Kidney (tissue), 14 donors: ENCODE results near the gene HDAC11. TPM values are rescaled to one million over a fixed set of nuclear protein-coding genes. Genes with fewer than 3 reads are reported as not detected.

ENCODE experiments used
- DNase-seq, 5 donors: peaks; one replicate each; pipeline ENCODE4 v3.0.0-alpha.2; 2013 to 2020
- FAIRE-seq: peaks from 2 replicates; lab custom pipeline; 2012; peaks lifted over from hg19 to GRCh38; lab: Jason Lieb, UNC
- H3K27ac ChIP-seq, 2 donors: one replicate each; pipeline ENCODE4 v1.7.0; 2013; ENCODE audit warnings: low read depth in 2 of 2, low read length in 2 of 2, inconsistent platforms in 1 of 2
- H3K27me3 ChIP-seq: one replicate; pipeline ENCODE4 v1.7.1; 2013; ENCODE audit warnings: low read length, inconsistent platforms; ENCODE audit not compliant: control insufficient read depth, insufficient read depth
- H3K36me3 ChIP-seq, 3 donors: one replicate each; pipeline versions ENCODE4 v1.7.0 to v1.7.1; 2013; ENCODE audit warnings: low read length in 3 of 3, control low read depth in 1 of 3, inconsistent platforms in 1 of 3; ENCODE audit not compliant: insufficient read depth in 3 of 3, control insufficient read depth in 2 of 3
- H3K4me1 ChIP-seq, 3 donors: one replicate each; pipeline versions ENCODE4 v1.7.0 to v1.7.1; 2013; ENCODE audit warnings: low read length in 3 of 3, inconsistent platforms in 1 of 3, low read depth in 1 of 3; ENCODE audit not compliant: control insufficient read depth in 2 of 3, insufficient read depth in 2 of 3
- H3K4me3 ChIP-seq, 3 donors: one replicate each; pipeline versions ENCODE4 v1.7.0 to v1.8.1; 2013; ENCODE audit warnings: low read length in 3 of 3, control low read depth in 1 of 3, inconsistent platforms in 1 of 3
- H3K9ac ChIP-seq, 3 donors: one replicate each; pipeline versions ENCODE4 v1.7.0 to v1.7.1; 2013; ENCODE audit warnings: low read length in 3 of 3, control low read depth in 1 of 3, inconsistent platforms in 1 of 3
- H3K9me3 ChIP-seq, 3 donors: one replicate each; pipeline versions ENCODE4 v1.7.0 to v1.7.1; 2013; ENCODE audit warnings: low read length in 3 of 3, control low read depth in 1 of 3, inconsistent platforms in 1 of 3; ENCODE audit not compliant: control insufficient read depth in 2 of 3, insufficient read depth in 1 of 3
- CTCF ChIP-seq: IDR thresholded peaks from 3 replicates; pipeline ENCODE4 v1.5.1; 2012; ENCODE audit warnings: mild to moderate bottlenecking, moderate library complexity, borderline replicate concordance; ENCODE audit not compliant: insufficient read depth; ENCODE audit errors: extremely low read depth
- intact Hi-C: fragments of 100-400 bp; cut with DNase I; formaldehyde crosslinking; loops from one replicate; pipeline ENCODE4 v1.11.1; 2022
- polyA plus RNA-seq: library from polyadenylated mRNA; stranded (reverse); fragments of 350-450 nt; fragmentation: Illumina TruSeq; extraction: RNeasy Lipid Tissue Mini Kit (QIAGEN cat#74804); gene quantifications from one replicate; pipeline ENCODE4 v1.2.3, GENCODE V29; 2014; ENCODE audit warnings: low read depth, low replicate concordance; ENCODE audit not compliant: insufficient read depth
- total RNA-seq: library from RNA; stranded (reverse); fragmentation: NEBNext Ultra II Directional; extraction: Animal tissue kit (Norgen Biotek cat#: 25700); gene quantifications from one replicate; pipeline ENCODE4 v1.2.1, GENCODE V29; 2021
- donor health status: control.
- donor health status: control.
- donor health status: control.
- donor health status: control.
- donor health status: control.
- donor health status: DM: yes; HTN: yes; CAD: no.
- donor health status: Normal renal cell carcinoma (clear cell type).

Gene HDAC11
- total and polyA plus RNA-seq, 2 donors from 2014 or later = 28.3 to 43.7 TPM

DNA sequence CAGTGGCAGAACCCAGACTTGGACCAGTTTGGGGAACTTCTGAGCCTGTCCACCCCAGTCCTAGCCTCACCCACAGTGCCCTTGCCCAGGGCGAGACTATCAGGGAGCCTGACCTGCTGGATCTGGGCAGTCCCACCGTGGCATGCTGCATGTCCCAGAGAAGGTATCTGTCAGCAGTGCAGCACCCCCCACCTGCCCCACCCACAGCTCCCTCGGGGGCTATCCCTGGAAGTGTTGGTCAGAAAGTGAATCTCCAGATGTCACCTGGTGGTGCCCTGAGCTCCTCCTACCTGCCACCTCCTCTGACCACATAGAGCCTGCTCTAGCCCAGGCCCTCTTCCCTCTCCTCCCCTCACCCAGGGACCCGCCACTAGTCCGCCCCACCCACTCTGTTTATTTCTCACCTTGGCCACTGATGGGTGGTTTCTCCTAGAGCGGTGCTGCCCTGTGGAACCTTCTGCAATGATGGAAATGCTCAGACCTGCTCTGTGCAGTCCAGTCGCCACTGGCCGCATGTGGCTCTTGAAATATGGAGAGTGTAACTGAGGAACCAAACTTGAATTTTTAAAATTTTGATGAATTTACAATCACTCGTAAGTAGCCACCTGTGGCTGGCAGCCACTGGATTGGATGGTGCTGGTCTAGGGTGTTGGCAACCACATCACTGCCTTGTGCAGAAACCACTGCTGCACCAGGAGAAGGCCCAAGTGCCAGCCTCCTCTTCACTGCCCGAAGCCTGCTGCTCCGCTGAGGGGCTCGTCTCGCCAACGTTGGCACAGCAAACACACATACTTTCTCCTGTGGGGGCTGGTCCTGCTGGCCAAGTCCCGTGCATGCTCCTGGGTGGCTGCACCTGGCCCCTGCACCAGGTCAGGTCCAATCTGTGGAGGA, 13.1 kb downstream of the HDAC11 start:
- Histone ChIP-seq H3K9ac (no peak overlapping the region), H3K4me3 (no peak overlapping the region), H3K27me3 (no peaks in the 10 kb centered on the region), H3K27ac (no peak overlapping the region), H3K9me3 (no peaks in the 10 kb centered on the region), H3K4me1 (peaks cover 0 to 2% (median 0%) of the 10 kb centered on the region in 3 donors), H3K36me3 (peaks cover 0 to 3% (median 0%) of the 10 kb centered on the region in 3 donors)
- DNase-seq (peak in 3 of 5 donors; percentile 4 to 54 (median 32)), FAIRE-seq (no peak)
- intact Hi-C loops = no loop called here
- TF ChIP-seq CTCF = no peak

DNA sequence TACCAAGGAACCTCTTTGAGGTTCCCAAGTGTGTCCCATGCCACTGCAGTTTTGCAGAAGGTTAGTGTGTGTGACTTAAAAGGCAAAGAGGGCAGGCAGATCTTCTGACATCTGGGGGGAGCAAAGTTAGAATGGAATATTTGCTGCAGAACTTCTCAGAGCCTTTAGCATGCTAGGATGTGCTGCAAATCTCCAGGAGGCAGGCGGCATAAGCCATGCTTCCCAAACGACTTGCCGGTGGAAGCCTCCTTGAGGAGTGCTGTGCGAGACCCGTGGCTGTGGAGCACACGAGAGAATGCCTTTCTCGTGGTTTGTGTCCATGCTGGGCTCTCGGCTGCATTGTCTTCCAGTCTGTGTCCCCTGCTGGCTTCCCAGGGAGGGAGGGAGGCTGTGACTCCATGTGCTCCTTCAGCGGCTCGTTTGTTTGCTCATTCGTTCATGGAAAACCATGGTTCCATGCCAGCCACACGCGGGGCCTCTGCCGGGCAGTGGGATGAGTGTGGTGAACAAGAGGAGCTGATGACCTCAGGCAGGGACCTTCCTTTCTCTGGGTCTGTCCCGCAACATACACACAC, 13.8 kb downstream of the HDAC11 start:
- no peak overlapping the region for H3K9ac ChIP-seq
- H3K27ac ChIP-seq = no peak overlapping the region
- DNase-seq = peak in 1 of 5 donors; percentile 60
- no peak overlapping the region for H3K4me3 ChIP-seq
- H3K4me1 ChIP-seq = peaks cover 0 to 2% (median 0%) of the 10 kb centered on the region in 3 donors
- no peaks in the 10 kb centered on the region for H3K9me3 ChIP-seq
- no peak for FAIRE-seq
- peaks cover 0 to 3% (median 0%) of the 10 kb centered on the region in 3 donors for H3K36me3 ChIP-seq
- no peak for TF ChIP-seq CTCF
- no peaks in the 10 kb centered on the region for H3K27me3 ChIP-seq
- intact Hi-C loops = no loop called here

DNA sequence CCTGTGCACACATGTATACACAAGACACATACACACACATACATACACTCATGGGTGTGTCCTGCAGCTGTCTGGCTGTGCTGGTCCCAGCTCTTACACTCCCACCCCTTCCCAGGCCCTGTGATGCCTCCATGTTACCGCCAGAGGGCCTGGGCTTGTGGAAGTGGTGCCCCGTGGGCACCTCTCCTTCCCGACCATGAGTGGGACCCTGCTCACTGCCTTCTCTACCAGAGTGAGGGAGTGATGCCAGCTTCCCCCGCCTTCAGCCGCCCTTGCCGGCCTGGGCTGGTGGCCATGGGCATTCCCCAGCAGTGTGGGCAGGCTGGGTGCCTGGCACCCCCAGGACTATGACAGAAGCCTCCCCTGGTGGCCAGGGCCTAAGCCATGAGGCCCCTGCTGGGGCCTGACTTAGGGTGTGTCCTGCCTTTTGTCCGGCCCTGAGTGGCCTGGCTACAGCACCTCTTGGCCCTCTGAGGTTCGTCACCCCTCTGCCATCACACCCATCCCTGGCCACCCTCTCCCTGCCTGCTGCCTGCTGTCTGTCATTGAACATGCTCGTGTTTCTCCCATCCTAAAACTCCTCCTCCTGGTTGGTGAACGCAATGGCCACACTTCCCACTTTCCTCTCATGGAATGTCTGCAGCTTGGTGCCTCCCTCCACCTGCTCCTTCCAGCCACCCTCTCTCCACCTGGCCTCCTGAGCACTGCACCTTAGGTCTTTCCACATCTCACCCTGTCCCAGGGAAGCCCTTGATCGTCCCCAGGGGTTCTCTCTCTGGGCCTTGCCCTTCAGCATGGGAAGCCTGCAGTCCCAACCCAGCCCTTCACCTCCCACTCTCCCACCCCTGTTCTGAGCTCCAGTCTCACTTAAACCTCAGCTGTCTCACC, 14.6 kb downstream of the HDAC11 start:
- Histone ChIP-seq H3K27ac (no peak overlapping the region), H3K4me3 (no peak overlapping the region), H3K36me3 (peaks cover 0 to 3% (median 0%) of the 10 kb centered on the region in 3 donors), H3K27me3 (no peaks in the 10 kb centered on the region), H3K9me3 (no peaks in the 10 kb centered on the region), H3K4me1 (peaks cover 0 to 2% (median 0%) of the 10 kb centered on the region in 3 donors), H3K9ac (no peak overlapping the region)
- intact Hi-C loops = loop anchor here (5.0 kb wide), 1 partner anchor 153 kb away; no protein-coding TSS in a partner anchor
- DNase-seq = peak in 2 of 5 donors; percentile 46 to 47
- FAIRE-seq = no peak
- TF ChIP-seq CTCF = peak; percentile 18
